DOHH2 (cell line): Measurements from ENCODE around the gene OSBPL8.

Experiments used
- H3F3A ChIP-seq: fragments of 200-600 bp; sonication (generic), shearing (Covaris generic); 2 replicates; pipeline ENCODE4 v1.6.0; 2016; ENCODE audit warnings: antibody characterized with exemption, mild to moderate bottlenecking; ENCODE audit not compliant: control insufficient read depth, insufficient read depth
- H3K27ac ChIP-seq: fragments of 200-600 bp; sonication (generic); 2 replicates; pipeline ENCODE4 v1.5.1; 2014; ENCODE audit warnings: low read depth, mild to moderate bottlenecking, low read length, moderate library complexity
- H3K27me3 ChIP-seq: fragments of 200-600 bp; sonication (generic); 2 replicates; pipeline ENCODE4 v1.6.1; 2014; ENCODE audit warnings: mild to moderate bottlenecking, low read length, mixed read lengths; ENCODE audit not compliant: control insufficient read depth
- H3K36me3 ChIP-seq: fragments of 200-600 bp; sonication (generic); 2 replicates; pipeline ENCODE4 v1.6.1; 2014; ENCODE audit warnings: mild to moderate bottlenecking, low read length, moderate library complexity, mixed read lengths; ENCODE audit not compliant: control insufficient read depth
- H3K4me1 ChIP-seq: fragments of 200-600 bp; sonication (generic); 2 replicates; pipeline ENCODE4 v1.6.1; 2014; ENCODE audit warnings: mild to moderate bottlenecking, low read length, mixed read lengths; ENCODE audit not compliant: control insufficient read depth
- H3K4me2 ChIP-seq: fragments of 200-600 bp; sonication (generic); 2 replicates; pipeline ENCODE4 v1.6.0; 2014; ENCODE audit warnings: mild to moderate bottlenecking, low read length, moderate library complexity
- H3K4me3 ChIP-seq: fragments of 200-600 bp; sonication (generic); 2 replicates; pipeline ENCODE4 v1.5.1; 2014; ENCODE audit warnings: mild to moderate bottlenecking, low read length, mixed read lengths
- H3K79me2 ChIP-seq: fragments of 200-600 bp; sonication (generic); 2 replicates; pipeline ENCODE4 v1.6.1; 2014; ENCODE audit warnings: mild to moderate bottlenecking, low read length, mixed read lengths; ENCODE audit not compliant: control insufficient read depth
- H3K9me2 ChIP-seq: fragments of 200-600 bp; sonication (generic); replicated peaks from 2 replicates; pipeline ENCODE4 v1.6.1; 2014; ENCODE audit warnings: mild to moderate bottlenecking, low read length, mixed read lengths; ENCODE audit not compliant: control insufficient read depth
- H3K9me3 ChIP-seq: fragments of 200-600 bp; sonication (generic); 2 replicates; pipeline ENCODE4 v1.6.1; 2014; ENCODE audit warnings: antibody characterized with exemption, low read length, mixed read lengths; ENCODE audit not compliant: control insufficient read depth, insufficient read depth
- H4K20me1 ChIP-seq: fragments of 200-600 bp; sonication (generic); 2 replicates; pipeline ENCODE4 v1.6.0; 2014; ENCODE audit warnings: low read depth, mild to moderate bottlenecking, antibody characterized with exemption, low read length, moderate library complexity; ENCODE audit not compliant: control insufficient read depth, insufficient read depth
- CTCF ChIP-seq: fragments of 200-600 bp; sonication (generic); IDR thresholded peaks from one replicate; pipeline ENCODE4 v1.5.1; 2014; ENCODE audit warnings: antibody characterized with exemption, mild to moderate bottlenecking, low read depth, low read length; ENCODE audit not compliant: poor library complexity, severe bottlenecking
- EZH2phosphoT487 ChIP-seq: fragments of 200-600 bp; sonication (generic); IDR thresholded peaks from 2 replicates; pipeline ENCODE4 v1.6.1; 2017; ENCODE audit warnings: borderline replicate concordance, mild to moderate bottlenecking, antibody characterized with exemption, low read length, moderate library complexity, mixed read lengths

The OSBPL8 gene

GRCh38 chr12:76549131-76549530, 10.4 kb downstream of the OSBPL8 start:
- TF ChIP-seq EZH2phosphoT487 = no peak
- TF ChIP-seq CTCF = no peak
- H3K4me3 ChIP-seq = no peak overlapping the region
- no peaks in the 10 kb centered on the region for H3K9me3 ChIP-seq
- H3K79me2 ChIP-seq = peaks cover 99% of the 10 kb centered on the region
- H3F3A ChIP-seq = no peaks in the 10 kb centered on the region
- no peaks in the 10 kb centered on the region for H3K9me2 ChIP-seq
- 0 out of 2 replicates have a peak, but pooled peaks cover 2% of the 10 kb centered on the region for H3K36me3 ChIP-seq
- no peaks in the 10 kb centered on the region for H3K27me3 ChIP-seq
- H3K27ac ChIP-seq = no peak overlapping the region
- no peak overlapping the region for H3K4me2 ChIP-seq
- H4K20me1 ChIP-seq = 0 out of 2 replicates have a peak, but pooled peaks cover 2% of the 10 kb centered on the region
- peaks cover 38% of the 10 kb centered on the region for H3K4me1 ChIP-seq

GRCh38 chr12:76548222-76548837, 11.2 kb downstream of the OSBPL8 start:
- Histone ChIP-seq H3F3A (no peaks in the 10 kb centered on the region), H4K20me1 (0 out of 2 replicates have a peak, but pooled peaks cover 5% of the 10 kb centered on the region), H3K27ac (no peak overlapping the region), H3K9me3 (no peaks in the 10 kb centered on the region), H3K4me1 (peaks cover 36% of the 10 kb centered on the region), H3K36me3 (0 out of 2 replicates have a peak, but pooled peaks cover 2% of the 10 kb centered on the region), H3K4me2 (no peak overlapping the region), H3K79me2 (peaks cover 98% of the 10 kb centered on the region), H3K9me2 (no peaks in the 10 kb centered on the region), H3K27me3 (no peaks in the 10 kb centered on the region), H3K4me3 (no peak overlapping the region)
- TF ChIP-seq CTCF (no peak), EZH2phosphoT487 (no peak)

- Histone ChIP-seq H3K9me2 (no peaks in the 10 kb centered on the region), H3K27me3 (no peaks in the 10 kb centered on the region), H3K9me3 (no peaks in the 10 kb centered on the region), H3K27ac (no peak overlapping the region), H3K4me3 (no peak overlapping the region), H3K4me2 (no peak overlapping the region), H3K79me2 (peaks cover 96% of the 10 kb centered on the region), H3F3A (no peaks in the 10 kb centered on the region), H3K4me1 (peaks cover 30% of the 10 kb centered on the region), H4K20me1 (0 out of 2 replicates have a peak, but pooled peaks cover 5% of the 10 kb centered on the region), H3K36me3 (0 out of 2 replicates have a peak, but pooled peaks cover 2% of the 10 kb centered on the region)
- TF ChIP-seq CTCF = no peak
- TF ChIP-seq EZH2phosphoT487 = no peak
Observed at GRCh38 chr12:76547526-76547925, 12.0 kb downstream of the OSBPL8 start.
